Testis (tissue), 3 donors: Measurements from ENCODE around the gene DPP8. TPM values are rescaled to one million over a fixed set of nuclear protein-coding genes. Genes with fewer than 3 reads are reported as not detected.

ENCODE experiments used
- DNase-seq: peaks from one replicate; pipeline ENCODE4 v3.0.0-alpha.2; 2019
- H3K27ac ChIP-seq, 2 donors: fragments of 200-600 bp; sonication (generic); one replicate each; pipeline ENCODE4 v1.5.1; 2019
- H3K27me3 ChIP-seq: fragments of 200-600 bp; sonication (generic); one replicate; pipeline ENCODE4 v1.5.1; 2019
- H3K36me3 ChIP-seq: fragments of 200-600 bp; sonication (generic); one replicate; pipeline ENCODE4 v1.5.1; 2017; ENCODE audit warnings: low read depth; ENCODE audit errors: missing control alignments
- H3K4me1 ChIP-seq: fragments of 200-600 bp; sonication (generic); one replicate; pipeline ENCODE4 v1.5.1; 2019
- H3K4me3 ChIP-seq, 2 donors: fragments of 200-600 bp; sonication (generic); one replicate each; pipeline ENCODE4 v1.5.1; 2017 to 2019
- H3K9me3 ChIP-seq: fragments of 200-600 bp; sonication (generic); one replicate; pipeline ENCODE4 v1.5.1; 2017
- POLR2A ChIP-seq: fragments of 450-650 bp; IDR thresholded peaks from one replicate; pipeline ENCODE4 v1.6.1; 2017; ENCODE audit warnings: antibody characterized with exemption, mild to moderate bottlenecking, moderate library complexity
- WGBS, 2 donors: methylation state at CpG; one replicate each; pipeline ENCODE4 v1.1.5; 2018; 5-methylcytosine and 5-hydroxymethylcytosine counted together
- intact Hi-C: fragments of 100-400 bp; cut with DNase I; formaldehyde crosslinking; loops from one replicate; pipeline ENCODE4 v1.15.1; 2023; ENCODE audit warnings: low total_unique reads
- polyA plus RNA-seq: library from polyadenylated mRNA; stranded (reverse); fragments of 350-450 nt; fragmentation: Illumina TruSeq; extraction: RNeasy Lipid Tissue Mini Kit (QIAGEN cat#74804); gene quantifications from one replicate; pipeline ENCODE4 v1.2.3, GENCODE V29; 2014; ENCODE audit warnings: low read depth, low replicate concordance; ENCODE audit not compliant: insufficient read depth
- total RNA-seq, 2 donors: library from RNA; depleted of rRNA; stranded (reverse); fragments of >200 nt; gene quantifications; one replicate each; pipeline ENCODE4 v1.2.3, GENCODE V29; 2016
- TF ChIP-seq, protein P1 (sequence below), 3 experiments: fragments of 450-650 bp in 2 of 3; fragments of 200-600 bp in 1 of 3; sonication (generic) in 1 of 3; IDR thresholded peaks; one replicate each; pipeline ENCODE4 v1.5.1; 2016 to 2019; ENCODE audit warnings: antibody characterized with exemption in 3 of 3, mild to moderate bottlenecking in 2 of 3, moderate library complexity in 1 of 3

The DPP8 gene
- total and polyA plus RNA-seq, 3 donors from 2014 or later, result 51.6 to 68.3 (median 64.4) TPM

DNA sequence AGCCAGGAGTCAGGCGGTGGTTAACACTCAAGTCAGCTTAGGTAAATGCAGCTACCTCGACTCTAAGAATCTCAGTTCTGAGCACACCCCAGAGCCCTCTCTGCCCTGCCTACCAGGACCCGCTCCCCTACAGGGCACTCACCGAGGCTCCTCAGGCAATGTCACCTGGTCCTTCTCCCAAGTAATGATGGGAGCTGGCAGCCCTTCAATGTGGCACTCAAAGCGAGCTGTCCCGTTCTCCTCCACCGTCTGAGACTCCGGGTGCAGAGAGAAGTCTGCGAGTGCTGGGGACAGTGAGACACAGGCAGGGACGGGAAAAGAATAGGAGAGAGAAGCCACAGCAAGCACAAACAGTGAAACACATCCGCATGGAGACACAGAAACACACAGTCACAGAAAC is 107.5 kb downstream of the DPP8 start:
- 82 to 91% methylated on average over 11 of the region's 11 CpGs for WGBS, 2 donors
- peaks cover 4% of the 10 kb centered on the region for H3K4me1 ChIP-seq

DNA sequence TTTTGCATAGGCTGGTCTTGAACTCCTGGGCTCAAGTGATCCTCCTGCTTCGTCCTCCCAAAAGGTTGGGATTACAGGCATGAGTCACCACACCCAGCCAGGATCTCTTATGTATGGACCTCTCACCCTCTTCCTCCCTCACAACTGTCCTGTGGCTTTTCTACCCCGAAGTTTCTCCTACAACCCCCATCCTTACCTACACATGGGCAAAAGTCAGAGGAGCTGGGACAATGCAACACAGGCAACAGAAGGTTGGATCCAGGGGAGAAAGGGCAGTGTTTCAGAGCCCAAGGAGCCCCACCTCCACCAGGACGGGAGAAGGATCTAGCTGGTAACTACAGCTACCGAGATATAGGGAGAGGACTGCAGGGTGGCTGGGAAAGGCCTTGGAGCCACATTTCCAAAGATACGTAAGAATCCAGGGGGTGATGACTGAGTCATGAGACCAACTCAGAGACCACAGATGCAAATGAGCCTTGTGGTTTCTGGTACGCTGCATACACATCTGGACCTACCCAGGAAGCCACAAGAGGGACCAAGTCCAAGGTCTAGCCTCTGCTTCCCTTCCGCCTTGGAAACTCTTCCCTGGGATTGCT is 108.4 kb downstream of the DPP8 start:
- intact Hi-C loops, result no loop called here
- no peak for TF ChIP-seq POLR2A
- TF ChIP-seq, protein P1, sequence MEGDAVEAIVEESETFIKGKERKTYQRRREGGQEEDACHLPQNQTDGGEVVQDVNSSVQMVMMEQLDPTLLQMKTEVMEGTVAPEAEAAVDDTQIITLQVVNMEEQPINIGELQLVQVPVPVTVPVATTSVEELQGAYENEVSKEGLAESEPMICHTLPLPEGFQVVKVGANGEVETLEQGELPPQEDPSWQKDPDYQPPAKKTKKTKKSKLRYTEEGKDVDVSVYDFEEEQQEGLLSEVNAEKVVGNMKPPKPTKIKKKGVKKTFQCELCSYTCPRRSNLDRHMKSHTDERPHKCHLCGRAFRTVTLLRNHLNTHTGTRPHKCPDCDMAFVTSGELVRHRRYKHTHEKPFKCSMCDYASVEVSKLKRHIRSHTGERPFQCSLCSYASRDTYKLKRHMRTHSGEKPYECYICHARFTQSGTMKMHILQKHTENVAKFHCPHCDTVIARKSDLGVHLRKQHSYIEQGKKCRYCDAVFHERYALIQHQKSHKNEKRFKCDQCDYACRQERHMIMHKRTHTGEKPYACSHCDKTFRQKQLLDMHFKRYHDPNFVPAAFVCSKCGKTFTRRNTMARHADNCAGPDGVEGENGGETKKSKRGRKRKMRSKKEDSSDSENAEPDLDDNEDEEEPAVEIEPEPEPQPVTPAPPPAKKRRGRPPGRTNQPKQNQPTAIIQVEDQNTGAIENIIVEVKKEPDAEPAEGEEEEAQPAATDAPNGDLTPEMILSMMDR (IDR thresholded peaks at IDR 0.05), result no peak
- no peak overlapping the region for H3K4me3 ChIP-seq
- WGBS, 2 donors, result 82 to 83% methylated on average over 7 of the region's 7 CpGs
- H3K9me3 ChIP-seq, result no peaks in the 10 kb centered on the region
- DNase-seq, result no peak
- no peaks in the 10 kb centered on the region for H3K4me1 ChIP-seq
- H3K27me3 ChIP-seq, result no peaks in the 10 kb centered on the region
- no peaks in the 10 kb centered on the region for H3K36me3 ChIP-seq
- H3K27ac ChIP-seq, result no peak overlapping the region

More for the DNA sequence above, 107.5 kb downstream of the DPP8 start:
- intact Hi-C loops, result no loop called here
- TF ChIP-seq POLR2A, result no peak
- TF ChIP-seq, protein P1 (IDR thresholded peaks at IDR 0.05), result no peak
- H3K36me3 ChIP-seq, result no peaks in the 10 kb centered on the region
- H3K4me3 ChIP-seq, result no peak overlapping the region
- no peaks in the 10 kb centered on the region for H3K9me3 ChIP-seq
- no peaks in the 10 kb centered on the region for H3K27me3 ChIP-seq
- no peak overlapping the region for H3K27ac ChIP-seq
- DNase-seq, result no peak

DNA sequence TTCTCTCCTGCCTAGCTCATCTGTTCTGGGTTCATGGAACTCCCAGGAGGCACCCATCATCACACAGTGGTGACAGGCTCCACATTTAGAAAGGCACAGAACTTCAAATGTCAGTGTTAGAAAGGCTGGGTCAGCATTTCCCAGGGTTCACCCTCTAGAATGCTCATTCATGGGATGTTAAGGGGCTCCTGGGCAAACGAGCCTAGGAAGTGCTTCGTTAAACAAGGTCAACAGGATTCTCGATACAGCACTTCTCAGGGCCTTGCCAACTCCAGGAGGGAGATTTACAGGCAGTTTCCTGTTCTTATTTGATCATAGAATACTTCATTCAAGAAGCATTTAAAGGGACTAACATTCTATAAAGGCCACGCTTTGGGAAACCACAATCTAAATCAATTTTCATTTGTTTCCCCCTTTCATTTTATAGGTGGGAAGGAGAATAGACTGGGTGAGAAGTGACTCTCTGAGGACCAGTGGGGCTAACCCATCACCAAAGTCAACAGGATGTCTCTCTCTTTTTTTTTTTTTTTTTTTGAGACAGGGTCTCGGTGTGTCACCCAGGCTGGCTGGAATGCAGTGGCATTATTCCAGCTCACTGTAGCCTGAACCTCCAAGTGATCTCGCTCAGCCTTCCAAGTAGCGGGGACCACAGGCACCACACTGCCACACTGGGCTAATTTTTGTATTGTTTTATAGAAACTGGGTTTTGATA is 109.0 kb downstream of the DPP8 start:
- WGBS, 2 donors, result 67 to 71% methylated on average over 7 of the region's 7 CpGs
- DNase-seq, result no peak
- Histone ChIP-seq H3K9me3 (no peaks in the 10 kb centered on the region), H3K4me3 (no peak overlapping the region), H3K27me3 (no peaks in the 10 kb centered on the region), H3K27ac (no peak overlapping the region), H3K36me3 (no peaks in the 10 kb centered on the region), H3K4me1 (no peaks in the 10 kb centered on the region)
- TF ChIP-seq, protein P1 (IDR thresholded peaks at IDR 0.05), result no peak
- no peak for TF ChIP-seq POLR2A
- intact Hi-C loops, result no loop called here

DNA sequence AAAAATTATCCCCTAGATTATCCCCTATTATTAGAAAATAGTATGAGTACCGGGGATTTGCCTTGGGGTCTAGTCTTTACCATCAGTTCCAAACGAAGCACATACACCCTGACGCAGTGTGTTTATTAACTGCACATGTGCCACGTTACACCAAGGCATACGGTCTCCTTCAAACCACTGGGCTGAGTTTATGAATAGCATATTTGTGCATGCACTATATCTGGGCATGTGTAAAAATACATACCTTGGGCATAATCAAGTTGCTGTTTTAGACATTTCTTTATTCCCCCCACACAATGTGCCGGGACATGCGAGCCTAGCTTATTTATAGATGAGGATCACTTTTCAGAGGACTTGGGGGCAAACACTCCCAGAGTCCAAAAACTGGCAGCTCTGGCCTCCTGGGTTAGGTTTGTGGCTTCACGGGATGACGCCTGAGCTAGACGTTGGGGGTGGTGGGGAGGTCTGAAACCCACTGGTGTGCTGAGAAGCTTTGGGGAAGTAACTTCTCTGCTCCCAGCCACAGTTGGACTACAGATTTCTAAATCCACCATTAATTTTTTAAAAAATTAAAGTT is 111.0 kb downstream of the DPP8 start:
- no peak overlapping the region for H3K27ac ChIP-seq
- WGBS, 2 donors, result 83 to 89% methylated on average over 10 of the region's 10 CpGs
- H3K27me3 ChIP-seq, result no peaks in the 10 kb centered on the region
- no peak for DNase-seq
- no peaks in the 10 kb centered on the region for H3K36me3 ChIP-seq
- peaks cover 4% of the 10 kb centered on the region for H3K4me1 ChIP-seq
- H3K4me3 ChIP-seq, result no peak overlapping the region
- H3K9me3 ChIP-seq, result no peaks in the 10 kb centered on the region
- TF ChIP-seq POLR2A, result no peak
- TF ChIP-seq, protein P1 (IDR thresholded peaks at IDR 0.05), result no peak
- intact Hi-C loops, result no loop called here
